B cell (primary cell): ENCODE measurements around the gene NDST1.

Source experiments
- EZH2 ChIP-seq: IDR thresholded peaks from 2 replicates; pipeline ENCODE4 v1.6.1; 2012; ENCODE audit warnings: borderline replicate concordance, low read depth, mild to moderate bottlenecking, moderate library complexity, low read length; ENCODE audit not compliant: insufficient read depth, poor library complexity, severe bottlenecking
- TF ChIP-seq, protein P1 (sequence below): fragments of 200-600 bp; IDR thresholded peaks from one replicate; pipeline ENCODE4 v1.8.0; 2022; ENCODE audit warnings: antibody characterized with exemption, mild to moderate bottlenecking

DNA sequence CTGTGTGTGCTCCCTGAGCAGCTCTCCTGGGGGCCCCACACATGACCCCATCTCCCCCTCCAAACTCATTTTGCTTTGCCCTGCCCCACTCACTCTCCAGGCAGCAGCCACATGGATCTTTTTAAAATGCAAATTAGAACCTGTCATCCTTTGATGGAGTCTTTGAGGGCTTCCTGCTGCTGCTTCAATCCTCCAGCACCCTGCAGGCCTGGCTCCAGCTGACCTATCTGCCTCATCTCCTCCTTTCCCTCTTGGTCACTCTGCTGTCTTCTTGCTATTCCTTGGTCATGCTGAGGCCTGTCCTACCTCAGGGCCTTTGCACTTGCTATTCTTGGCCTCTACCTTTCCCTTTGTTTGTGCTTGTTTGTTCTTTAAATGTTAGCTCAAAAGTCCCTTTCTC is 17.9 kb downstream of the NDST1 start:
- TF ChIP-seq, protein P1, sequence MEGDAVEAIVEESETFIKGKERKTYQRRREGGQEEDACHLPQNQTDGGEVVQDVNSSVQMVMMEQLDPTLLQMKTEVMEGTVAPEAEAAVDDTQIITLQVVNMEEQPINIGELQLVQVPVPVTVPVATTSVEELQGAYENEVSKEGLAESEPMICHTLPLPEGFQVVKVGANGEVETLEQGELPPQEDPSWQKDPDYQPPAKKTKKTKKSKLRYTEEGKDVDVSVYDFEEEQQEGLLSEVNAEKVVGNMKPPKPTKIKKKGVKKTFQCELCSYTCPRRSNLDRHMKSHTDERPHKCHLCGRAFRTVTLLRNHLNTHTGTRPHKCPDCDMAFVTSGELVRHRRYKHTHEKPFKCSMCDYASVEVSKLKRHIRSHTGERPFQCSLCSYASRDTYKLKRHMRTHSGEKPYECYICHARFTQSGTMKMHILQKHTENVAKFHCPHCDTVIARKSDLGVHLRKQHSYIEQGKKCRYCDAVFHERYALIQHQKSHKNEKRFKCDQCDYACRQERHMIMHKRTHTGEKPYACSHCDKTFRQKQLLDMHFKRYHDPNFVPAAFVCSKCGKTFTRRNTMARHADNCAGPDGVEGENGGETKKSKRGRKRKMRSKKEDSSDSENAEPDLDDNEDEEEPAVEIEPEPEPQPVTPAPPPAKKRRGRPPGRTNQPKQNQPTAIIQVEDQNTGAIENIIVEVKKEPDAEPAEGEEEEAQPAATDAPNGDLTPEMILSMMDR: no peak
- no peak for TF ChIP-seq EZH2
